Epidermal melanocyte (primary cell): ENCODE measurements around the gene C13orf46.
"Not testable (repeated sequence)": the region's sequence is repeated elsewhere in the genome, so short reads cannot be mapped to it uniquely, and the experiment has no call there.

Experiments used
- DNase-seq: peaks from one replicate; pipeline ENCODE4 v3.0.0; 2011; ENCODE audit warnings: low spot score; ENCODE audit not compliant: insufficient read length

The C13orf46 gene

DNA sequence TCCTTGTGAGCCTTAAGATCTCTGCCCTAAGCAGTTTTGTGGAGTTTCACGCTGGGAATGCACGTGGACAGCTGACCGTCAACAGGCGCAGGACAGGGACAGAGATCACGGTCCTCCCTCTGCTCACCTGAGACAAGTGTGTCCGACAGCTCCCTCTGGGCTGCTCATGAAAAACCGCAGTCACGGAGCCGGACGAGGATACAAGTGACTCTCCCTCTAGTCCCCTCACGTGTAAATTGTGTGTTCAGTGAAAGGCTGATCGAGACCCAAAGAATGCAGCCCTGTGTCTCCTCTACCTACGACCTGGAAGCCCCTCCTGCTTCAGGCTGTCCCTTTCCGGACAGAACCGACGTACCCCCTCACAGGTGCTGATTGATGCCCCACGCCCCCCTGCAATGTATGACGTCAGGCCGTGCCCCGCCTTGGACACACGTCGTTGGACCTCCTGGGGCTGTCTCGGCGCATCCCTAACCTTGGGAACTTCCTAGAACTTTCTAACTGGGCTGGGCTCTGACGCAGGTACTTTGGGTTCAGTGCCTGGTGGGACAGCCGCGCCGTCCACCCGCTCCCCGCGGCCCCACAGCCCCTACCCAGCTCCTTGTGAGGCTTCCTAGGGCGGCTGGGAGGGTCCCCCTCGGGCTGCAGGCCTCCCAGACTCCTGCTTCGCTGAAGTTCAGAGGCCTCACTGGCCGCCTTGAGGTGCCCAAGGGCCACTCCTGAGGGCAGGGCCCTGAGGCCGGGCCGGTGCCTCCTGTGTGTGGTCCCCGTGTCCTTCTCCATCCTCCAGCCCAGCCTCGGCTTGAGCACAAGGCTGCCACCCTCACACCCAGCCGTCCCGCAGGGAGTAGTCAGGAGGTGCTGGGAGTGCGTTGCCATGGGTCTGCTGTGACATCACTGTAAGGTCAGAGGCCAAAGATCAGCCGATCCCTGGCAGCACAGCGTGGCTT, at the start of gene C13orf46:
Gene C13orf46, minus strand, starts transcription at position 859 of the 947 bp plus-strand sequence. Its CDS starts 79 bp downstream, at position 780.
- no peak for DNase-seq

DNA sequence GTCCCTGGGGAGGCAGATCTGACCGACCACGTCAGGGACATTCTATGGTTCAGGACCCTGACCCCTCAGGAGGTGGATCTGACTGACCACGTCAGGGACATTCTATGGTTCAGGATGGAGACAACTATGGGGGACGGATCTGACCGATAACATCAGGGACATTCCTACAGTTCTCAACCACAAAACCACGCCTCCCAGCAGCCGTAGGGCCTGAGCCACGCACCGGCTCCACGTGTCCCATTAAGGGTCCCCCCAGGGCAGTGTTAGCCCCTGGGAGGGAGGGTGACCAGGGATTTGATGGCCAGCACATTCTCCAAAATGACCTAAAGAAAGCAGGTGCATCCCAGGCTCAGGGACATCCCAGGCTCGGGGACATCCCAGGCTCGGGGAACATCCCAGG, 49.0 kb upstream of the C13orf46 start:
- DNase-seq, result no peak

GRCh38 chr13:114022309-114022669, 48.4 kb upstream of the C13orf46 start:
- no peak for DNase-seq

DNA sequence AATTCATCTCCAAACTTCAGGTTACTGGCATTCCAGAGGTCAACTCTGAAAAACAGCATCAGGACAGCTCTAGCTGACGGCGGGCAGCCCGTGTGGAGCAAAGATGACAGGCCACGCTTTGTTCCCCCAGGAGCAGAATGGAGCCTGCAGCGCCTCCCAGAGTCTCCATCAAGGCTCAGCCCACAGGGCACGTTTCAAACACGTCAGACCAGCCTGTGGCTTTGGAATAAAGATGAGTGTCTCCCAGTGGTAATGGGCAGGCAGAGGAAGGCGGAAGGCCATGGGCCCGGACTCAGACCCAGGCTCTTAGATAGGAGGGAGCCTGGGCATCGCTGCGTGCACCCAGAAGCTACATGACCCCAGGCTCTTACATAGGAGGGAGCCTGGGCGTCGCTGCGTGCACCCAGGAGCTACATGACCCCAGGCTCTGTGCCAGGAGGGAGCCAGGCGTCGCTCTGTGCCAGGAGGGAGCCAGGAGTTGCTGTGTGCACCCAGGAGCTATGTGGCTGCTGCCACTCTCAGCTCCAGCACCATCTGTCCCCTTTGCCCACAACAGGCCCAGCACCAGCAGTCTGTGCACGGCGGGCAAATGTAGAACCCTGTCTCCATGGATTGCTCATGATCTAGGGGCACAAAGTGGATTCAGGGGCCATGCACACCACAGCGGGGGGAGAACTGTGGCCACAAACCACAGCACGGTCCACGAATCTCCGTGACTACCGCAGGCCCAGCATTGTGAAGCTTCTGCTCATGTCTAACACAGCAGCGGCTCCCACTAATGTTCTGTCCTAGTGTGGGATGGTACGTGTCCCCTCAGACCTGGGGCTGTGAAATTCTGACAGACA, 47.8 kb upstream of the C13orf46 start:
- DNase-seq, result no peak

DNA sequence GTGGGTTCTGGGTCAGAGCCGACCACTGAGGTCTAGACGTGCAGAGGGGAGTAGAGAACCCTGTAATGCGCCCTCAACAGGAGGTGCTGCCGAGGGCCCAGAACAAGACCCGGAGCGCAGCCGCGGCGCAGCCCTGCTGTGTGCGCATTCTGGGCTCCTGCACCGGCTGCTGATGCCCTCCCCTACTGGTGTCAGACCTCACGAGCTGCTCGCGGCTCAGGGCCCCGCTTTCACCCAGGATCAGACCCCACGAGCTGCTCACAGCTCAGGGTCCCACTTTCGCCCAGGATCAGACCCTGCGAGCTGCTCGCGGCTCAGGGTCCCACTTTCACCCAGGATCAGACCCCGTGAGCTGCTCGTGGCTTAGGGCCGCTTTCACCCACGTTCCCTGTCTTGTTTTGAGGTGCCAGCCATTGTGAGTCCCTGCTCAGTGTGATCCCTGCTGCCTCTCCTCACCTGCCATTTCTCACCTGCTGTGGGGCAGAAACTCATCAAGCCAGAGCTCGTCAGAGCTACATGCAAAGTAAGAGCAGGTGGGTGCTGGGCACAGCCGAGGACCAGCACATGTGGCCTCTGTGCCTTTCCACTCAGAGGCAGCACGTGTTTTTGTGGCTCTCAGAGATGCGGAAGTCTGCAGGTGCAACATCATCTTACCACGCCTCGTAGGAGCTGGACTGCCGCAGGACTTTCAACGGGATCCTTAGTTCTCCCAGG, 47.0 kb upstream of the C13orf46 start:
- no peak for DNase-seq

- not testable (repeated sequence) for DNase-seq
Observed at GRCh38 chr13:114020134-114020533, 46.3 kb upstream of the C13orf46 start.

DNA sequence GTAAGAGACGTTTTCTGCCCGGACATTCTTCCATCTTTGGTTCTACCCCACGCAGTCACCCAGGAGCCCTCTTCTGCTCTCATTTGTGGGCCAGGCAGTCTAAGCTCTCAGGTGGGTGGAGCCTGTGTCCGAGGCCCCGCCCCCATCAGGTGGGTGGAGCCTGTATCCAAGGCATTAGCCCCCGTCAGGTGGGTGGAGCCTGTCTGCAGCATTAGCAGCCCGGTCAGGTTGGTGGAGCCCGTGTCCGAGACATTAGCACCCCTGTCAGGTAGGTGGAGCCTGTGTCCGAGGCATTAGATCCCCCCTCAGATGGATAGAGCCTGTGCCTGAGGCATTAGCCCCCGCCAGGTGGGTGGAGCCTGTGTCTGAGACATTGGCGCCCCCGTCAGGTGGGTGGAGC, 45.5 kb upstream of the C13orf46 start:
- DNase-seq, result no peak

DNA sequence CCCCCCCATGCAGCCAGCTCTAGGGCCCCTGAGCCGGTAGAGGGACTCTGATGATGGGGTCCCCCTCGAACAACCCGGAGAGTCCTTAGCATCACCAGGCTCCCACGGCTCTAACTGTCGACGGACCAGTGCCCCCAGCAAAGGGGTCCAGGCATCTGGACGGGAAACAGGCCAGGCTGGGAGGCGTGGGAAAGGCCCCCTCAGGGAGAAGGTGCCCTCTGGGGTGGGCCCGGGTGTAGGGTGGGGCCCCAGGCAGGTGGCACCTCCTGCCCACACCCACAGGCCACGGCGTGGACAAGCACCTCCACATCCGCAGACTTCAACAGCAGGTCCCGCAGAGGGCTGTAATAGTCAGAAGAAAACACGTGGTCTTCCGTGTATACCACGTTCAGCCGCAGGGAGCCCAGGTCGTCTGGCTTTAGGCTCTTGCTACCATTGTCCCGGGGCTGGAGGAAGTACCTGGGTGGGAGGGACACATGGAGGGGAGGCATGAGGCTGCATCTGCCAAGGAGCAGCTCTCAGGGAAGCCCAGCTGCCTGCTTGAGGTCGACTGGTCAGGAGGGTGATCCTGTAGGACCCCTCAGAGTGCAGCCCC, 44.7 kb upstream of the C13orf46 start:
- DNase-seq, result no peak

- DNase-seq, result no peak
Observed at GRCh38 chr13:114017966-114018365, 44.1 kb upstream of the C13orf46 start.

GRCh38 chr13:114017028-114017630, 43.3 kb upstream of the C13orf46 start:
- DNase-seq, result no peak

- DNase-seq, result no peak
Observed at GRCh38 chr13:114016321-114017027, 42.6 kb upstream of the C13orf46 start.

DNA sequence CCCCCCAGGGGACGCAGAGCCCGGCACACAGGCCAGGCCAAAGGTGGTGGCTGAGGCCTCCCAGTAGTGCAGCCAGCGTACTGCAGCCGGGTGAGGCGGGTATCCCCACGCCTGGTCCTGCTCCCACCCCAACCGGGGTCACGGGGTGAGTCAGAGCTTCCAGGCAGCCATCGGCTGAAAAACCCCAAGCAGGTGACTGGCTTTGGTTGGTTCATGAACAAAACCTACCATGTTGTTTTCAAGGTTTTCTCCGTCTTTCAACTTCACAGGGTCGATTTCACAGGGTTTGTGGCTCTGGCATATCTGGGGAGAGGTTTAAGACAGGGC, 42.1 kb upstream of the C13orf46 start:
- DNase-seq, result no peak

DNA sequence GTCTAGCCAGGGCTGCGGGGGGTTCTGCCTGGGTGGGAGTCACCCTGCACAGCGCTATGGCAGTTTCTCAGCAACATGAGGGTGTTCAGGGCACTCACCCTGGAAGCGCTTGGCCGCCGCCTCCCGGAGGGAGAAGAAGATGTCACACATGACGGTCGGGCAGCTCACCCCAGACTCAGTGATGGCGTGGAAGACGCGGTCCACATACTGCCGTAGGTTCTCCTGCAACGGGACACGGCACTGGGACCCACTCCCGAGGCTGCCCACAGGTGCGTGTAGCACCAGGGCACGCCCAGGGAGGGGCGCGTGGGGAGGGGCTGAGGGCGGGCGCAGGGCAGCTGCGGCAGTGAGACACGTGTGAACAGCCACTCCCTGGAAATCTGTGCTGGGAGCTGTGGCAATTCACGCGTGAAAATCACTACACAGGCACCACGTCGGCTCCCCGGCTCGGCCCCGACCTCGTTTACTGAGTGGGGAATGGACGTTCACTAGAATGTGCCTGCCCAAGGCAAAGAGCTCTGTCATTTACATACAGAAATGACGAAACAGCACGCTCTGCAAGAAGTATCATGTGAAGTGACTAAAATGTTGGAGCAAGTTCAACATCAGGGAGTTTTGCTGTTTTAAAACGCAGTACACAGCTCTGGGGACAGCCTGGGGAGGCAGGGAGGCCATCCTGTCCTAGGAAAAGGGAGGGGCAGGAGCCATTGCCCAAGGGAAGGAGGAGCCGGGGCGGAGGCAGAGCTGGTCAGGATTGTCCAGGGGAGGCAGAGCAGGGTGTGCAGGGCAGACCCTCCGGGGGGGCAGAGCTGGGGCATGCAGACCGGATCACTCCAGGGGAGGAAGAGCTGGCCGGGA, 41.5 kb upstream of the C13orf46 start:
- DNase-seq, result no peak

DNA sequence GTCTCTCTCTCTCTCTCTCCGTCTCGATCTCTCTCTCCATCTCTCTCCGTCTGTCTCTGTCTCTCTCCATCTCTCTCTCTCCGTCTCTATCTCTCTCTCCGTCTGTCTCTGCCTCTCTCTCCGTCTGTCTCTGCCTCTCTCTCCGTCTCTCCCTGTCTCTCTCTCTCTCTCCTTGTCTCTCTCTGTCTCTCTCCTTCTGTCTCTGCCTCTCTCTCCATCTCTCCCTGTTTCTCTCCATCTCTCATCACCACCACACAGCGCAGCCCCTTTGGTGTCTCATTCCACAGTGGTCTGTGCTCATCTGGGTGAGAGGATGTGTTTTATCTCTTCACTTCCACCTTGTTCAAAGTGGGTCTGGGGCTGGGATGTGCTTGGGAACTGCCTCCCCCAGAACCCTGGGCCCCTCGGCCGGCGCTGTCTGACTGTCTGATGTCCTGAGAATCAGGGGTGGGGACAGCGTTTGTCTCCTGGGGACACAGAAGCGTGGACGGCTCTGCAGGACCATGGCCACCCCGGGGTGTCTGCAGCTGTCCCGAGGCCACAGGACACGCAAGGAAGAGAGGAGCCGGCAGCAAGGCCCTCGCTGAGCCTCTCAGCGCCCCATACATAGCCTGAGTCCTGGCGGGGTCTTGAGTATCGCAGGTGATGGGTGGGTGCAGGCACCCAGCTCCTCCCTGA, 40.2 kb upstream of the C13orf46 start:
- DNase-seq, result no peak

DNA sequence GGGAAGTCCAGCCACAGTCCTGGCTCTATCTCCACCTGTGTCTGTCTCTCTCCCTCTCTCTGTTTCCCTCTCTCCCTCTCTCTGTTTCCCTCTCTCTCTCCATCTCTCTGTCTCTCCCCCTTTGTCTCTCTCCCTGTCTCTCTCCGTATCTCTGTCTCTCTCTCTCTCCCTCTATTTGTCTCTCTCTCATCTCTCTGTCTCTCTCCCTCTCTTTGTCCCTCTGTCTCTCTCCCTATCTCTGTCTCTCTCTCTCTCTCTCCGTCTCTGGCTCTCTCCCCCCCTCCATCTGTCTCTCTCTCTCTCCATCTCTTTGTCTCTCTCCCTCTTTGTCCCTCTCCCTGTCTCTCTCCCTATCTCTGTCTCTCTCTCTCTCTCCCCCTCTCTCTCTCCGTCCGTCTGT, 39.5 kb upstream of the C13orf46 start:
- DNase-seq, result no peak

DNA sequence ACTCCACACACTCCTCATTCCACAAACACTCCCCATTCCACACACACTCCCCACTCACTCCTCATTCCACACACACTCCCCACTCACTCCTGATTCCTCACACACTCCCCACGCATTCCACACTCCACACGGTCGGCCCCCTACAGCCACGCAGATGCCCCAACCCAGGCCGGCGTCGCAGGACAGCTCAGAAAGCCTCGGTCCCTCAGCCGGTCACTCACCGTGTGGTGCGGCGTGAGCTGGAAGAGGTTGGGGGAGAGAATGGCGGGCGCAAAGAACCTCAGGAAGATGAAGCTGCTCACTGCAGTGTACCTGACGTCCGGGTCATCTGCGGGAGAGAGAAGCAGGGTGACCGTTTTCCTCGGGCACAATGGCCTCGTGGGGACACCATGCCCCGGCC, 39.0 kb upstream of the C13orf46 start:
- no peak for DNase-seq

GRCh38 chr13:114012141-114012540, 38.3 kb upstream of the C13orf46 start:
- DNase-seq, result no peak

DNA sequence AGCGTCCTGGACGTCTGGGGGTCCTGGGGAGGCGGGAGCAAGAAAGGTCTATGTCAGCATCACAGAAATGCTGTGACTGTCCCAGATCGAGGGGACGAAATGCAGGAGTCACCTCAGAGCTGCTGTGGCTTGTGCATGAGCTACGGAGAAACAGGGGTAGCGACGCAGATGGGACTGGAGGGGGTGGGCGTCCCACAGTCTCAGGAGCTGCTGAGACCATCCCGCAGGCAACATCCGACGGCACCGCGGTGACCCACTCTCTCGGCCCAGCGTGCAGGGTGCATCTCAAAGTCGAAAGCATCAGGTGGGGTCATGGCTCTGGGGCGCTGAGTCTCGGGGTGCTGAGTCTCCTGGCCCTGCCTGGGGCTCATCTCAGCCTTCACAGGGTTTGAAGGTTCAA, 37.4 kb upstream of the C13orf46 start:
- DNase-seq, result no peak
